H9 (cell line): Measurements from ENCODE around the gene AK8. TPM values are rescaled to one million over a fixed set of nuclear protein-coding genes. Genes with fewer than 3 reads are reported as not detected.

ENCODE experiments used
- DNase-seq: peaks from one replicate; pipeline ENCODE4 v3.0.0-alpha.2; 2017
- H2AFZ ChIP-seq: one replicate; pipeline ENCODE4 v1.6.1; 2013; ENCODE audit warnings: mild to moderate bottlenecking, low read length, control low read depth, moderate library complexity
- H2AK5ac ChIP-seq: 2 replicates; pipeline ENCODE4 v1.6.1; 2013; ENCODE audit warnings: low read length, control low read depth, mixed read lengths; ENCODE audit not compliant: insufficient read length
- H2BK120ac ChIP-seq: one replicate; pipeline ENCODE4 v1.6.1; 2013; ENCODE audit warnings: low read depth, mild to moderate bottlenecking, low read length, control low read depth, inconsistent platforms; ENCODE audit not compliant: poor library complexity, severe bottlenecking
- H2BK12ac ChIP-seq: 2 replicates; pipeline ENCODE4 v1.6.1; 2013; ENCODE audit warnings: low read length, control low read depth, mixed read lengths, low read depth; ENCODE audit not compliant: insufficient read length
- H2BK15ac ChIP-seq: 2 replicates; pipeline ENCODE4 v1.6.1; 2013; ENCODE audit warnings: low read depth, low read length, control low read depth
- H2BK20ac ChIP-seq: one replicate; pipeline ENCODE4 v1.6.1; 2013; ENCODE audit warnings: low read depth, mild to moderate bottlenecking, low read length, control low read depth, inconsistent platforms; ENCODE audit not compliant: poor library complexity, severe bottlenecking
- H2BK5ac ChIP-seq: 2 replicates; pipeline ENCODE4 v1.6.1; 2013; ENCODE audit warnings: low read length, control low read depth, mixed read lengths; ENCODE audit not compliant: insufficient read length
- H3K14ac ChIP-seq: 2 replicates; pipeline ENCODE4 v1.6.1; 2013; ENCODE audit warnings: low read length, control low read depth; ENCODE audit not compliant: insufficient read depth
- H3K18ac ChIP-seq: 2 replicates; pipeline ENCODE4 v1.6.1; 2013; ENCODE audit warnings: low read depth, mild to moderate bottlenecking, mixed read lengths, low read length, control low read depth; ENCODE audit not compliant: insufficient read length
- H3K23ac ChIP-seq: 2 replicates; pipeline ENCODE4 v1.6.1; 2013; ENCODE audit warnings: low read length, control low read depth, mixed read lengths, low read depth; ENCODE audit not compliant: insufficient read length
- H3K23me2 ChIP-seq: 2 replicates; pipeline ENCODE4 v1.6.1; 2013; ENCODE audit warnings: low read depth, mild to moderate bottlenecking, mixed read lengths, low read length, control low read depth; ENCODE audit not compliant: insufficient read length, poor library complexity, severe bottlenecking
- H3K27ac ChIP-seq: 2 replicates; pipeline ENCODE4 v1.5.1; 2013; ENCODE audit warnings: low read length, control low read depth, mixed read lengths, low read depth; ENCODE audit not compliant: insufficient read length
- H3K27me3 ChIP-seq: 2 replicates; pipeline ENCODE4 v1.6.1; 2013; ENCODE audit warnings: low read length, control low read depth, inconsistent platforms; ENCODE audit not compliant: insufficient read depth
- H3K4ac ChIP-seq: 2 replicates; pipeline ENCODE4 v1.6.1; 2013; ENCODE audit warnings: low read depth, mild to moderate bottlenecking, control low read depth, inconsistent platforms, low read length, moderate library complexity
- H3K4me1 ChIP-seq: 2 replicates; pipeline ENCODE4 v1.6.1; 2013; ENCODE audit warnings: low read length, control low read depth, inconsistent platforms; ENCODE audit not compliant: insufficient read depth
- H3K4me2 ChIP-seq: 2 replicates; pipeline ENCODE4 v1.6.1; 2013; ENCODE audit warnings: low read length, control low read depth, mixed read lengths; ENCODE audit not compliant: insufficient read length, insufficient read depth
- H3K56ac ChIP-seq: 2 replicates; pipeline ENCODE4 v1.6.1; 2013; ENCODE audit warnings: low read depth, mild to moderate bottlenecking, mixed read lengths, low read length, control low read depth; ENCODE audit not compliant: insufficient read length
- H3K79me1 ChIP-seq: 2 replicates; pipeline ENCODE4 v1.6.1; 2013; ENCODE audit warnings: low read depth, mild to moderate bottlenecking, moderate library complexity, low read length, control low read depth, inconsistent platforms; ENCODE audit not compliant: insufficient read depth, poor library complexity, severe bottlenecking
- H3K79me2 ChIP-seq: 2 replicates; pipeline ENCODE4 v1.6.1; 2013; ENCODE audit warnings: low read length, control low read depth, inconsistent platforms; ENCODE audit not compliant: insufficient read depth
- H3K9ac ChIP-seq: 2 replicates; pipeline ENCODE4 v1.6.1; 2013; ENCODE audit warnings: low read length, control low read depth, mixed read lengths; ENCODE audit not compliant: insufficient read length; ENCODE audit errors: extremely low read depth
- H3K9me3 ChIP-seq: one replicate; pipeline ENCODE4 v1.6.1; 2013; ENCODE audit warnings: low read depth, low read length, inconsistent platforms; ENCODE audit not compliant: control insufficient read depth
- H3T11ph ChIP-seq: one replicate; pipeline ENCODE4 v1.6.1; 2013; ENCODE audit warnings: mild to moderate bottlenecking, low read length, control low read depth, inconsistent platforms
- H4K20me1 ChIP-seq: one replicate; pipeline ENCODE4 v1.6.1; 2013; ENCODE audit not compliant: control insufficient read depth, insufficient read length, insufficient read depth
- H4K5ac ChIP-seq: 2 replicates; pipeline ENCODE4 v1.6.1; 2013; ENCODE audit warnings: low read depth, mild to moderate bottlenecking, mixed read lengths, low read length, control low read depth; ENCODE audit not compliant: insufficient read length
- H4K8ac ChIP-seq: replicated peaks from 2 replicates; pipeline ENCODE4 v1.6.1; 2013; ENCODE audit warnings: low read length, control low read depth, mixed read lengths, low read depth; ENCODE audit not compliant: insufficient read length
- H4K91ac ChIP-seq: 2 replicates; pipeline ENCODE4 v1.6.1; 2013; ENCODE audit warnings: low read depth, mild to moderate bottlenecking, moderate library complexity, mixed read lengths, low read length, control low read depth; ENCODE audit not compliant: insufficient read length
- H3K27ac Mint-ChIP-seq, 3 experiments: 2 replicates in 2 of 3; 3 replicates in 1 of 3; pipeline ENCODE4 v1.8.0; 2020 to 2021; ENCODE audit warnings: mixed read lengths in 3 of 3, mild to moderate bottlenecking in 1 of 3, moderate library complexity in 1 of 3
- H3K27me3 Mint-ChIP-seq: 2 replicates; pipeline ENCODE4 v1.8.0; 2021; ENCODE audit warnings: low read depth, mild to moderate bottlenecking, moderate library complexity, mixed read lengths
- H3K36me3 Mint-ChIP-seq, 3 experiments: 2 replicates in 2 of 3; 3 replicates in 1 of 3; pipeline ENCODE4 v1.8.0; 2020 to 2021; ENCODE audit warnings: low read depth in 3 of 3, mixed read lengths in 3 of 3; ENCODE audit not compliant: insufficient read depth in 1 of 3
- H3K4me1 Mint-ChIP-seq, 2 experiments: 2 replicates each; pipeline ENCODE4 v1.8.0; 2020; ENCODE audit warnings: mixed read lengths in 2 of 2
- H3K4me3 Mint-ChIP-seq, 2 experiments: 2 replicates in 1 of 2; 3 replicates in 1 of 2; pipeline ENCODE4 v1.8.0; 2020 to 2021; ENCODE audit warnings: mild to moderate bottlenecking in 2 of 2, mixed read lengths in 2 of 2, moderate library complexity in 1 of 2
- H3K9me3 Mint-ChIP-seq, 2 experiments: 2 replicates in 1 of 2; 3 replicates in 1 of 2; pipeline ENCODE4 v1.8.0; 2020; ENCODE audit warnings: mild to moderate bottlenecking in 2 of 2, mixed read lengths in 2 of 2, moderate library complexity in 1 of 2
- WGBS: extraction: QIAGEN DNeasy Blood & Tissue Kit; methylation state at CpG from one replicate; pipeline ENCODE4 v1.1.7; 2013; ENCODE audit warnings: missing lambda C conversion rate, low lambda C conversion rate, mixed read lengths; ENCODE audit not compliant: insufficient read length; ENCODE audit errors: extremely low coverage; 5-methylcytosine and 5-hydroxymethylcytosine counted together
- total RNA-seq: library from RNA; stranded (reverse); gene quantifications from 2 replicates; pipeline ENCODE4 v1.2.1, GENCODE V29; 2021
- TF ChIP-seq, protein P1 (sequence below): fragments of 200-600 bp; sonication (generic); conservative IDR thresholded peaks from 3 replicates; pipeline ENCODE4 v1.8.0; 2021; ENCODE audit warnings: antibody characterized with exemption, mild to moderate bottlenecking

AK8 gene
- total RNA-seq, 1 experiment from 2014 or later: 0.44 TPM

DNA sequence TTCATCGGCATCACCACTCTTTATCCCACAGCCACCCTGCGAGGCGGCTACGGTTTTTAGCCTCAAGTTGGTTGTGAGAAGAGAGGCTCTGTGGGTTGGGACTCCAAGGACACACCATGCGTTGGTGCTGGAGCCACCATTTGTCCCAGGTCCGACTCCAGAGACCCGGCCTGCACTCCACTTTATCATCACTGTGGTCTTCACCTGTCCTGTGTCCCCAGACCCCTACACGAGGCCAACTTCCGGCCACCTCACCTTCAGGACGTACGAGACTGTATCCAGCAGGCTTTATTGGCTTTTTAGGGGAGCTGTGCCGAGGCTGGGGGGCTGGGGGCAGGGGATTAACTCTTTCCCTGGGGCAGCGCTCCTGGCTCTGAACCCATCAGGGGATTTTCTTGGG lies 152.8 kb downstream of the AK8 start:
- H3K9me3 Mint-ChIP-seq: no peaks in the 10 kb centered on the region
- no peak overlapping the region for H2BK120ac ChIP-seq
- H2BK20ac ChIP-seq: no peak overlapping the region
- no peaks in the 10 kb centered on the region for H4K20me1 ChIP-seq
- H3K4me3 Mint-ChIP-seq: no peak overlapping the region
- H3K23me2 ChIP-seq: peaks cover 3% of the 10 kb centered on the region
- no peak overlapping the region for H3K4ac ChIP-seq
- no peak overlapping the region for H4K91ac ChIP-seq
- H4K5ac ChIP-seq: no peak overlapping the region
- no peak overlapping the region for H3K56ac ChIP-seq
- H3K9ac ChIP-seq: no peak overlapping the region
- no peaks in the 10 kb centered on the region for H3K4me1 ChIP-seq
- H3K9me3 ChIP-seq: no peaks in the 10 kb centered on the region
- H2BK12ac ChIP-seq: no peak overlapping the region
- no peaks in the 10 kb centered on the region for H3K79me1 ChIP-seq
- H4K8ac ChIP-seq: no peak overlapping the region
- H3K79me2 ChIP-seq: no peaks in the 10 kb centered on the region
- TF ChIP-seq, protein P1, sequence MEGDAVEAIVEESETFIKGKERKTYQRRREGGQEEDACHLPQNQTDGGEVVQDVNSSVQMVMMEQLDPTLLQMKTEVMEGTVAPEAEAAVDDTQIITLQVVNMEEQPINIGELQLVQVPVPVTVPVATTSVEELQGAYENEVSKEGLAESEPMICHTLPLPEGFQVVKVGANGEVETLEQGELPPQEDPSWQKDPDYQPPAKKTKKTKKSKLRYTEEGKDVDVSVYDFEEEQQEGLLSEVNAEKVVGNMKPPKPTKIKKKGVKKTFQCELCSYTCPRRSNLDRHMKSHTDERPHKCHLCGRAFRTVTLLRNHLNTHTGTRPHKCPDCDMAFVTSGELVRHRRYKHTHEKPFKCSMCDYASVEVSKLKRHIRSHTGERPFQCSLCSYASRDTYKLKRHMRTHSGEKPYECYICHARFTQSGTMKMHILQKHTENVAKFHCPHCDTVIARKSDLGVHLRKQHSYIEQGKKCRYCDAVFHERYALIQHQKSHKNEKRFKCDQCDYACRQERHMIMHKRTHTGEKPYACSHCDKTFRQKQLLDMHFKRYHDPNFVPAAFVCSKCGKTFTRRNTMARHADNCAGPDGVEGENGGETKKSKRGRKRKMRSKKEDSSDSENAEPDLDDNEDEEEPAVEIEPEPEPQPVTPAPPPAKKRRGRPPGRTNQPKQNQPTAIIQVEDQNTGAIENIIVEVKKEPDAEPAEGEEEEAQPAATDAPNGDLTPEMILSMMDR: no peak
- no peak overlapping the region for H2AK5ac ChIP-seq
- H2BK5ac ChIP-seq: no peak overlapping the region
- no peaks in the 10 kb centered on the region for H3K36me3 Mint-ChIP-seq
- H3K27ac Mint-ChIP-seq: no peak overlapping the region
- no CpG with 5 or more reads among the region's 13 CpGs for WGBS
- no peak overlapping the region for H3K27ac ChIP-seq
- no peak for DNase-seq
- no peak overlapping the region for H3T11ph ChIP-seq
- H2AFZ ChIP-seq: no peak overlapping the region
- H3K14ac ChIP-seq: no peak overlapping the region
- no peaks in the 10 kb centered on the region for H3K27me3 ChIP-seq
- no peak overlapping the region for H3K18ac ChIP-seq
- peaks cover 0 to 7% of the 10 kb centered on the region in 2 experiments; a peak in 1 of 4 replicates for H3K4me1 Mint-ChIP-seq
- no peak overlapping the region for H3K23ac ChIP-seq
- no peak overlapping the region for H3K4me2 ChIP-seq
- peaks cover 26% of the 10 kb centered on the region for H3K27me3 Mint-ChIP-seq
- H2BK15ac ChIP-seq: no peak overlapping the region
